ENCODE data around the gene LGALS3BP.

The LGALS3BP gene

DNA sequence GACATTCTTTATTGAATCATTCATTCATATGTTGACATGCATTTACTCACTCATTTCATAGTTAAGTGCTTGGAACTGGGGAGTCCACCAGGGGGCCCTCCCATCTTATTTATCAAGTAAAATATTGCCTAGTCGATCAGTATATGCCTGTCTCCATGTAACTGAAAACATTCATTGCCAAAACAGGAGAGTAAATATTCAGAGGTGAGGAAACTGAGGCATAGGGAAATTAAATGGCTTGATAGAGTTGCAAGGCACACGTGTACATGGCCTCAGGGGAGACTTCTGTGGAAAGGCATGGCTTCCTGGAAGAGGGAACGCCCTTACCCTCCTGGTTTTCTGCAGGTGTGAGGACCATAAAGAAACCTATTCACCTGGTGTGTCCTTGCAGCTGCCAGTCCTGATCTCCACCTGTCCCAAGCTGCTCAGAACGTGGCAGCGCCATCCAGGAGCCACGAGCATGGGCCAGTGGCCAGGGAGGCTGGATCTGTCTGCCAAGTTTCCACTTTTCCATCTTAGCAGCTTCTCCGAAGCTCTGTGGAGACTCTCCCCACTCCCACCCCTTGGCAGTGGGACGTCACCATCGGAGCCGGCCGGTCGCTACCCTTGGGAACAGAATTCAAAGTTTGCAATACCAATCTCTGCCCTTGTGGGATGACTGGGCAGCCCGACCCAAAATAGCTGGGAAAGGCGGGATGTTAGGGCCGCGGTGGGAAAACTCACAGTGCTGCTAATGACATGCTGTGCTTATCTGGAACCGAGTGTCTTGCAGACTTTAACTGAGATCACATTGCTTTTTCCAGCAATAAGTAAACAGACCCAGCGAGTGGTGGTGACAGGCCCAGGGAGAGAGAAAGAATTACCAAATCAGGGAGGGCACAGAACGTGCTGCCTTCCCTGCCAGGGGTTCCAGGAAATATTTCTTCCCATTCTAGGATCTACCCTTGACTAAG is 40.2 kb upstream of the LGALS3BP start:
- H3K4me1 Mint-ChIP-seq (ENCODE audit: low read depth): peaks cover 5% of the 10 kb centered on the region
- no peak overlapping the region for H3K27ac Mint-ChIP-seq
- no peak overlapping the region for H3K4me3 Mint-ChIP-seq
- H3K36me3 Mint-ChIP-seq (ENCODE audit: low read depth): no peaks in the 10 kb centered on the region
- no peak for DNase-seq (ENCODE audit: low spot score)
- no peaks in the 10 kb centered on the region for H3K9me3 Mint-ChIP-seq
- peaks cover 43% of the 10 kb centered on the region for H3K27me3 Mint-ChIP-seq (ENCODE audit: low read depth)

DNA sequence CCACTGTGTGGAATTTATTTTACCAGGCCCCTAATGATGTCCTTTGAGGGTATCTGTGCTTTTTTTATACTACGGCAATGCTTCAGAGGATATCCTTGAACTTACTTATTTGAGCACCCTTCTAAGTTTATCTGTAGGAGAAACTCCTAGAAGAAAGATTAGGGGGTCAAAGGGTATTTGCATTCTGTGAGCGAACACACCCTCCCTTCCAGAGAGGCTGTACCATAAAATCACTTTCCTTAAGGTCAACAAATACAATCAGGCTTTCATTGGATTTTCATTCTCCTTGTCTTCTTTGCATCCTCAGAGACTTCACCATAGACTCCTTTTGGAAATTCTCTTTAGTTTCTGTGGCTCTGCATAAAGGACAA is 39.5 kb upstream of the LGALS3BP start:
- H3K9me3 Mint-ChIP-seq: peaks cover under 1% of the 10 kb centered on the region
- no peaks in the 10 kb centered on the region for H3K36me3 Mint-ChIP-seq (ENCODE audit: low read depth)
- H3K4me1 Mint-ChIP-seq (ENCODE audit: low read depth): peaks cover 2% of the 10 kb centered on the region
- H3K27me3 Mint-ChIP-seq (ENCODE audit: low read depth): peaks cover 39% of the 10 kb centered on the region
- no peak overlapping the region for H3K4me3 Mint-ChIP-seq
- no peak overlapping the region for H3K27ac Mint-ChIP-seq
- no peak for DNase-seq (ENCODE audit: low spot score)

DNA sequence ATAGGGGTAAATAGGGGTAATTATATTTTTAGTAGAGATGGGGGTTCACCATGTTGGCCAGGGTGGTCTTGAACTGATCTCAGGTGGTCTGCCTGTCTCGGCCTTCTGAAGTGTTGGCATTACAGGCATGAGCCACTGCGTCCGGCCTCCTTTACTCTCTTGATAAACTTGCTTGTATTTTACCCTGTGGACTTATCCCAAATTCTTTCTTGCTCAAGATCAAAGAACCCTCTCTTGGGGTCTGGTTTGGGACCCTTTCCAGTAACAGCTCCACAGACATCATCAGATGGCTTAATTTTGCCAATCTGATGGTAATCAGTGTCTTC is 38.6 kb upstream of the LGALS3BP start:
- no peaks in the 10 kb centered on the region for H3K4me1 Mint-ChIP-seq (ENCODE audit: low read depth)
- no peak overlapping the region for H3K4me3 Mint-ChIP-seq
- H3K36me3 Mint-ChIP-seq (ENCODE audit: low read depth): peaks cover 2% of the 10 kb centered on the region
- peaks cover 7% of the 10 kb centered on the region for H3K9me3 Mint-ChIP-seq
- DNase-seq (ENCODE audit: low spot score): no peak
- no peak overlapping the region for H3K27ac Mint-ChIP-seq
- peaks cover 36% of the 10 kb centered on the region for H3K27me3 Mint-ChIP-seq (ENCODE audit: low read depth)

DNA sequence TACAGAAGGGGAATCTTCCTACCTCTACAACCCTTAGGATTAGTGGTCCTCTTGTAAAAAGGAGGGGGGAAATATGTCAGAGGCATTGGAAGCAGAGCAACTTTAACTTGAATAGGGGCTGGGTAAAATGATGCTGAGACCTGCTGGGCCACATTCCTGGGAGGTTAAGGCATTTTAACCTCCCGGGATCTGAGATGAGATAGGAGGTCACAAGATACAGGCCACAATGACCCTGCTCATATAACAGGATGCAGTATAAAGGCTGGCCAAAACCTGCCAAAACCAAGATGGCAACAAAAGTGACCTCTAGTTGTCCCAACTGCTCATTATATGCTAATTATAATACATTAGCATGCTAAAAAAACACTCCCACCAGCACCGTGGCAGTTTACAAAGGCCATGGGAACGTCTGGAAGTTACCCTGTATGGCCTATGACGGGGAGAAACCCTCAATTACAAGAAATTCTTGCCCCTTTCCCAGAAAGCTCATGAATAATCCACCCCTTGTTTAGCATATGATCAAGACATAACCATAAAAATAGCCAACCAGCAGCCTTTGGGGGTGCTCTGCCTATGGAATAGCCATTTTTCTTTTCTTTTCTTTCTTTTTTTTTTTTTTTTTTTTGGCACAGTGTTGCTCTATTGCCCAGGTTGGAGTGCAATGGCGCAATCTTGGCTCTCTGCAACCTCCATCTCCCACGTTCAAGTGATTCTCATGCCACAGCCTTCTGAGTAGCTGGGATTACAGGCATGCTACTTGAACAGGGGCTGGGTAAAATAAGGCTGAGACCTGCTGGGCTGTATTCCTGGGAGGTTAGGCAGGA is 38.0 kb upstream of the LGALS3BP start:
- no peak for DNase-seq (ENCODE audit: low spot score)
- Mint-ChIP-seq H3K27ac (no peak overlapping the region), H3K9me3 (peaks cover 11% of the 10 kb centered on the region), H3K27me3 (ENCODE audit: low read depth) (peaks cover 34% of the 10 kb centered on the region), H3K4me1 (ENCODE audit: low read depth) (no peaks in the 10 kb centered on the region), H3K4me3 (no peak overlapping the region), H3K36me3 (ENCODE audit: low read depth) (peaks cover 2% of the 10 kb centered on the region)

DNA sequence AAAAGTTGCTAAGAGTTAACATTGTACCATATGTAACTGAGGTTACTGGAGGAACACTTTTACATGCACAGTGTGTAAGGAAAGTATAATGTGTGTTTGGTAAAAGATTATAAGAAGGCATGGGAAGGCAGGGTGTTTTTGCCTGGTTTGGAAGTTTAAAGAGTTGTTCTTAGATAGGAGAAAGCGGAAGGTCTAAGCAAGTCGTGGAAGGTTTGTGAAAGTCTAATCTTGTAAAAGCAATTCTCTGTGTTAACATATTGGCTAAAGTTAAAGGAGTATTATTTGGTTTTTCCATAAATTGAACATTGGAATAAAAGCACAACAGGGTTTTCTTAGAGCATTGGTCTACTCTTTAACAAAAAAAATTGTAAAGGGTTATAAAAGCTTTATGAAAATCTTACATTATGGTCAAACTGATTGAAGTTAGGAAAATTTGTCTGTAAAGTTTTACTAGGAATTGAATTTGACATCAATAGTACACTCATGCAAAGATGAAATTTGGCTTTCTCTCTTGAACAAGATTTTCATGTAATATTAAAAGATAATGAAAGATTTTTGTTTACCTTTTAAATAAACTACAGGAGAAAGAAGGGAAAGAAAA is 34.5 kb upstream of the LGALS3BP start:
- H3K9me3 Mint-ChIP-seq: peaks cover 11% of the 10 kb centered on the region
- DNase-seq (ENCODE audit: low spot score): no peak
- H3K27me3 Mint-ChIP-seq (ENCODE audit: low read depth): peaks cover 12% of the 10 kb centered on the region
- H3K4me1 Mint-ChIP-seq (ENCODE audit: low read depth): peaks cover 2% of the 10 kb centered on the region
- no peak overlapping the region for H3K4me3 Mint-ChIP-seq
- no peak overlapping the region for H3K27ac Mint-ChIP-seq
- peaks cover 2% of the 10 kb centered on the region for H3K36me3 Mint-ChIP-seq (ENCODE audit: low read depth)

DNA sequence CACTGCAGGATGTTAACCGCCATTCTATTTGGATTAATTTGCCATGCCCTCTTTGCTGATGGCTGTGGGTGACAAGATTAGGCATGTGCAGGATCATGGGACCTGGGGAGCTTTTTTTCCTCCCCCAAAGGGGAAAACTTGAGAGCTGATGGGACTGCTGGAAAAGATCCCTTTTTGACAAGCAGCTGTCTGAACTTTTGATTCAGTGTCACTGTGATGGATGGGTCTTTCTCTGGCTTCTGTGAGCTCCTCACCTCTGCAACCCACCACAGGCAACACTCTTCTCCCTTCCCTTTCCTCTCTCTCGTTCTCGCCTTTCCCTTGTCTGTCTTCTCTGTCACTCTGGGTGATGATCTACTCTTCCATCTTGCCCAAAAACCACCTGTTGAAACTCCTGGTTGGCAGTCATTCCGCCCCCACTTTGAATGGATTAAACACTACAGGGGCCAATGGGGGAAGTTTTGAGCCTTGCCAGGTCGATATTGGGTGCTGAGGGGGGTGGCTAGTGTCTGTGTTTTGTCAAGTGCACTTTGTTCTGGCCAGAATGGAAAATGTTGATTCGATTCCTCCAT is 32.9 kb upstream of the LGALS3BP start:
- Mint-ChIP-seq H3K4me3 (peak overlapping the region; percentile 29), H3K4me1 (ENCODE audit: low read depth) (peaks cover 15% of the 10 kb centered on the region), H3K9me3 (peaks cover 11% of the 10 kb centered on the region), H3K27ac (no peak overlapping the region), H3K36me3 (ENCODE audit: low read depth) (peaks cover 9% of the 10 kb centered on the region), H3K27me3 (ENCODE audit: low read depth) (peaks cover 12% of the 10 kb centered on the region)
- no peak for DNase-seq (ENCODE audit: low spot score)

DNA sequence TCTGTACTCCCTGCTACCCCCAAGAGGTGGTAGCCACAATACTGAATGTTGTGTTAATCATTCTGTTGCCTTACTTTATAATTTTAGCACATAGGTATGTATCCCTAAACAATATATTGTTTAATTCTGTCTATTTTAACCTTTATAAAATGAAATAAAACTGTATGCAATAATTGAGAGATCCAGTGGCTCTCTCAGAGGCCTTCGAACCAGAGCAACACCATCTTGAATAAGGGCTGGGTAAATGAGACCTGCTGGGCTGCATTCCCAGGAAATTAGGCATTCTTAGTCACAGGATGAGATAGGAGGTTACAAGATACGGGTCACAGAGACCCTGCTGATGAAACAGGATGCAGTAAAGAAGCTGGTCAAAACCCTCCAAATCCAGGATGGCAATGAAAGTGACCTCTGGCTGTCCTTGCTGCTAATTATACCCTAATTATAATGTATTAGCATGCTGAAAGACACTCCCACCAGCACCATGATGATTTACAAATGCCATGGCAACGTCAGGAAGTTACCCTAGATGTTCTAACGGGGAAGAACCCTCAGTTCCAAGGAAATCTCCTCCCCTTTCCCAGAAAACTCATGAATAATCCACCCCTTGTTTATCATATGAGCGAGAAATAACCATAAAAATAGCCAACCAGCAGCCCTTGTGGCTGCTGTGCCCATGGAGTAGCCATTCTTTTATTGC is 31.9 kb upstream of the LGALS3BP start:
- peaks cover 16% of the 10 kb centered on the region for H3K36me3 Mint-ChIP-seq (ENCODE audit: low read depth)
- no peak overlapping the region for H3K27ac Mint-ChIP-seq
- H3K27me3 Mint-ChIP-seq (ENCODE audit: low read depth): peaks cover 8% of the 10 kb centered on the region
- DNase-seq (ENCODE audit: low spot score): no peak
- peaks cover 24% of the 10 kb centered on the region for H3K4me1 Mint-ChIP-seq (ENCODE audit: low read depth)
- no peak overlapping the region for H3K4me3 Mint-ChIP-seq
- H3K9me3 Mint-ChIP-seq: peaks cover 11% of the 10 kb centered on the region

DNA sequence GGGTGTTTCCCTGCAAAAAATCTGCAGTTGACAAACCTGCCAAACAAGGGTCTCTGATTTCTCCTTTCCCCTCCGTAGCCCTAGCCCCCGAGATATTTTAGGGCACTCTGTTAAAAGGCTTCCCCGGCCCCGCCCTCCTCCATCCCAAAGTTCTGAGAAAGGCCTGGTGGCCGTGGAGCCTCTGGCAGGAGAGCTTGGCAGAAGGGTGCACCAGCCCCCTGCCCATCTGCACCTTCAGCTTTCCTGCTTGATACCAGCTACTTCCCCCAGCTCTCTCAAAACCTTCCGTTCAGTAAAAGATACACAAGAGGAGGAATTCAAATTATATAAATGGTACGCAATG is 30.6 kb upstream of the LGALS3BP start:
- Mint-ChIP-seq H3K27me3 (ENCODE audit: low read depth) (peaks cover 8% of the 10 kb centered on the region), H3K4me3 (peak overlapping the region; percentile 89), H3K9me3 (peaks cover 11% of the 10 kb centered on the region), H3K27ac (peak overlapping the region; percentile 79), H3K4me1 (ENCODE audit: low read depth) (peaks cover 33% of the 10 kb centered on the region), H3K36me3 (ENCODE audit: low read depth) (peaks cover 16% of the 10 kb centered on the region)
- no peak for DNase-seq (ENCODE audit: low spot score)

DNA sequence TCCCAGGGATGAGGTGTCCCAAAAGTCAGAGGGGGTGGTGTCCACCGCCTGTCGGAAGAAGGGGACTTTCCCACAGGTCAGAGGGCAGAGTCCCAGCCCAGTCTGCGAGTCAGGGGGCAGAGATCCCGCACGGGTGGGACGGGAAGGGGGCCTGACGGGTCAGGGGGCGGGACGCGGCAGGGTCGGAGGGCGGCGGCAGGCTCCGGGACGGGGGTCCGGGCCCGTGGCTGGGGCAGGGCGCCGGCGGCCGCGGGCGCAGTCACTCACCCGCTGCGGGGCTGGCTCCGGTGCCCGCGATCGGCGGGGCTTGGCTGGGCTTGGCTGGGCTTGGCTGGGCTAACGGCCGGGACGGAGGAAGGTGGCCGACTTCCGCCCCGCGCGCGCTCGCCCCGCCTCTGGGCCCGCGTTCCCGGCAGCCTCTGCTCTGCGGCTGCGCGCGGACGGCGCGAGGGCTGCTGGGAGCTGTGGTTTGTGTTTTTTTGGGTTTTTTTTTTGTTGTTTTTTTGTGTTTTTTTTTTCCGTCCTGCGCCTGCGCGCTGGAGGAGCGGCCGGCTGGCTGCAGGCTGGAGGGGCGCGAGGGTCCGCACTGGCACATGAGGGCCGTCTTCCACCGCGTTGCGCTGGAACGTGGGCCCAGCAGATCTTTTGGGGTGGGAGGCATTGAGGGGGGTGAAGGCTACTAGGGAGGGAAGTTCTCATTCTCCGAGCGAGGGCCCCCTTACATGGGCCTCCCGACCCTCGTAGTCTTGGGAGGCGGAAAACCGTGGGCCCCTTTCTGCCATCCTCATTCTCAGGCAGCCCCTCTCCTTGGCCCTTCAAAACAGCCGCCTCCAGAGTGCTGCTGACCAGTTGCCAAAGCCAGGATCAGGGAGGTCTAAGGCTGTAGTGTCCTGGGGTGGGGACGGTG is 29.9 kb upstream of the LGALS3BP start, which contains the start of gene CANT1:
Gene CANT1, minus strand, starts transcription at position 368 of the 907 bp plus-strand sequence. CDS start 12,142 bp downstream, outside the sequence.
- Mint-ChIP-seq H3K27ac (peak within 1 kb of the TSS; percentile 91), H3K4me3 (peak within 1 kb of the TSS; percentile 93), H3K4me1 (ENCODE audit: low read depth) (peaks cover 36% of the 10 kb centered on the region), H3K36me3 (ENCODE audit: low read depth) (peaks cover 16% of the 10 kb centered on the region), H3K27me3 (ENCODE audit: low read depth) (peaks cover 8% of the 10 kb centered on the region), H3K9me3 (peaks cover 11% of the 10 kb centered on the region)
- DNase-seq (ENCODE audit: low spot score): peak; percentile 88

DNA sequence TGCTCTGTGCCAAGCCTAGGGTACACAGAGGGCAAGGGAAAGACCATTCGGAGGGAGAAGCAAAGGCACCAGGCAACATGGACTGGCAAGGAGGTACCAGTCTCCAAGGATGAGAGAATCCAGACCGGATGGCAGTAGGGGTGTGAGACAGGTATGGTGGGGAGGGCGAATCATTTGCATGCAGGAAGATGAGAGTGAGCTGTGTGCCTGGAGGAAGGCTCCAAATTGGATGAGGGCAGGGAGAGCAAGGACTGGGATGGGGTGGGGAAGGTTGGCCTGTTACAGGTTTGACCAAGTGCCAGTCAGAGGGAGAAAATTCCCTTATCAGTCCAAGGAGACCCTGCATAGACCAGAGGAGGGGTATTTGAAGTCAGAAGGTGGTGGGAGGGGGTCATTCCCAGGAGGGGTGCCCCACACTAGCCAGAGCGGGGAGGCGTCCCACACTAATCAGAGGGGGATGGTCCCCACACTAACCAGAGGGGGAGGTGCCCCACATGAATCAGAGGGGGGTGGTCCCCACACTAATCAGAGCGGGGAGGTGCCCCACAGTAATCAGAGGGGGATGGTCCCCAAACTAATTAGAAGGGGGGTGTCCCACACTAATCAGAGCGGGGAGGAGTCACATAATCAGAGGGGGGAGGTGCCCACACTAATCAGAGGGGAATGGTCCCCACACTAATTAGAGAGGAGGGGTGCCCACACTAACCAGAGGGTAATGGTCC is 29.1 kb upstream of the LGALS3BP start:
- Mint-ChIP-seq H3K36me3 (ENCODE audit: low read depth) (peaks cover 14% of the 10 kb centered on the region), H3K27ac (peak overlapping the region; percentile 91), H3K4me1 (ENCODE audit: low read depth) (peaks cover 36% of the 10 kb centered on the region), H3K4me3 (peak overlapping the region; percentile 93), H3K9me3 (peaks cover 6% of the 10 kb centered on the region), H3K27me3 (ENCODE audit: low read depth) (peaks cover 4% of the 10 kb centered on the region)
- no peak for DNase-seq (ENCODE audit: low spot score)

DNA sequence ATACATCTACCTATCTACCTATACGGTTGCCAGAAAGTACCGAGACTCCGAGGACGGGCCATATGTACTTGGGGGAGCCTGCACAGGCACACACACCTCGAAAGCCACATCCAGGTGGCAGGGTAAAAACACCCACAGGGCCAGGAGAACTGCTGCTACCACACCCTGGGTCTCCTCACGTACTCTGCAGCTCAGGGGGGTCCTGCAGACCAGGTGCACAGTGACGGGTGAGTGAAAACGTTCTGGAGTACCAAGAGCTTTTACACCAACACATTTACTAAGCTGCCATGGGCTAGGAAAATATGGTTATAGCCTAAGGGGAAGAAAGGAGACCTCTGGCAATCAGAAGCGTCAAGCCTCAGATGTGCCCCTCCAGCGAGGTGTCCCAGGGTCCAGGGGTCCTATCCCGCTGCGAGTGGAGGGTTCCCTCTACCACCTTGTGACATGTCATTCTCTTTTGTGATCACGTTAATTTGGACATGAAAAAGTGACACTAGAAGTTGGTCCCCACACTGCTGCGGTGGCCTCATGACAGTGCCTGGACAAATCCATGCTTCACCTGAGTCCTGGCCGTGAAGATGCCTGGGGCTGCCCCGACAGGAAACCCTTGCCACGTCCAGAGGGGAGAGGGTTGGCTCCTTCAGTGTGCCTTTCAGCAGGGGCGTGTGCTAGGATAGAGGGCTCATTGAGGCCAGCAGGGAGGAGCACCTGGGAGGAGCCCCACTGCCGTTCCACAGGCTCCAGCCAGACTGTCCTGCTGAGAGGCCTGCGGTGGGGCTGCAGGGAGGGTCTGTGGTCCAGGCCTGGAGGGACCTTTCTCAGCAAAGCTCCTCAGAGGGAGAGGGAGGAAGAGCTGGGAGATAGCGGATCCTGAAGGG is 28.0 kb upstream of the LGALS3BP start:
- Mint-ChIP-seq H3K27me3 (ENCODE audit: low read depth) (no peaks in the 10 kb centered on the region), H3K36me3 (ENCODE audit: low read depth) (peaks cover 14% of the 10 kb centered on the region), H3K27ac (peak overlapping the region; percentile 91), H3K4me3 (peak overlapping the region; percentile 93), H3K9me3 (no peaks in the 10 kb centered on the region), H3K4me1 (ENCODE audit: low read depth) (peaks cover 36% of the 10 kb centered on the region)
- no peak for DNase-seq (ENCODE audit: low spot score)
